Mammary epithelial cell (primary cell): ENCODE results near the gene SRSF9.

Experiments
- CTCF ChIP-seq, 2 donors: IDR thresholded peaks in 1 of 2; conservative IDR thresholded peaks in 1 of 2; 2 replicates each; pipeline ENCODE4 v1.5.1; 2011 to 2012; ENCODE audit warnings: inconsistent platforms in 2 of 2, low read length in 2 of 2, mild to moderate bottlenecking in 2 of 2, control low read depth in 1 of 2, low read depth in 1 of 2; ENCODE audit not compliant: insufficient read depth in 1 of 2; ENCODE audit errors: extremely low read depth in 1 of 2
- EZH2 ChIP-seq: IDR thresholded peaks from 2 replicates; pipeline ENCODE4 v1.6.1; 2012; ENCODE audit warnings: low read length, inconsistent platforms, borderline replicate concordance

GRCh38 chr12:120469450-120470149 lies at the start of gene SRSF9:
- TF ChIP-seq CTCF (conservative IDR thresholded peaks at IDR 0.05 in 1 of 2, IDR thresholded peaks at IDR 0.05 in 1 of 2; ENCODE audit: extremely low read depth in 1 of 2, insufficient read depth in 1 of 2, low read depth in 1 of 2, low read length in 2 of 2) = peak; percentile 62 to 93
- TF ChIP-seq EZH2 = no peak
